Activated gamma-delta T cell treated with anti-CD3 and anti-CD28 coated beads, Interleukin-2, amount 50 U/mL, for 16 hours (primary cell): ENCODE results near the gene CSMD2.

ENCODE experiments used
- DNase-seq: peaks from one replicate; pipeline ENCODE4 v3.0.0-alpha.2; 2020; ENCODE audit warnings: low read depth

The CSMD2 gene

DNA sequence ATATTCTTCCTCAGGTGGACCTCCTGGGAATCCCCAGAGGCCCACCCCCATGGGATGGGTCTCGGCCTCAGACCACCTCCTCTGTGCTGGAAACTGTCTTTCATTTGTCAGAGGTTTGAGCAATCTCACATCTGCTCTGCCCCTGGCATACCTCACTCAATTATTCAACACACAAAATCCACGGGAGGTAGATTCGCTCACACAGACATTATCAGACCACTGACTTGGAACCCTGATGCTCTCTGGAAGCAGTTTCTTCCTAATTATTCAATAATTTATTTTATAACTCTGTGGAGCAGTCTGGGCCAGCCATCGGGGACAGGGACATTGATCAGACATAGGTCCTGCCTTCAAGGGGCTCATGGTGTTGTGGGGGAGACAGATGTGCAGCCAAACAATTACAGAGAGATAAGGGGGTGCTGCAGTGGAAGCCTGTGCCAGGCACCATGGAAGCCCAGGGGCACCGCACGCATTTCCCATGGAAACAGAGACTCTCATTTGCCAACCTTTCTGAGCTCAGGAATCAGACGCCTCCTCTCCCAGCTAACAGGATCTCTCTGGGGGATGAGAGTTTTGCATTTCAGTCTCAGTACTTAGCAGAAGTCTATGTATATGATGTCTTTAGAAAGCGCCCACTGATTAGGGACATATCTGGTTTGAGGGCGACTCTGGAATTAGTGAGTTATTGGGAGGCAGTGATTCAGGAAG is 204.7 kb downstream of the CSMD2 start:
- DNase-seq: no peak

DNA sequence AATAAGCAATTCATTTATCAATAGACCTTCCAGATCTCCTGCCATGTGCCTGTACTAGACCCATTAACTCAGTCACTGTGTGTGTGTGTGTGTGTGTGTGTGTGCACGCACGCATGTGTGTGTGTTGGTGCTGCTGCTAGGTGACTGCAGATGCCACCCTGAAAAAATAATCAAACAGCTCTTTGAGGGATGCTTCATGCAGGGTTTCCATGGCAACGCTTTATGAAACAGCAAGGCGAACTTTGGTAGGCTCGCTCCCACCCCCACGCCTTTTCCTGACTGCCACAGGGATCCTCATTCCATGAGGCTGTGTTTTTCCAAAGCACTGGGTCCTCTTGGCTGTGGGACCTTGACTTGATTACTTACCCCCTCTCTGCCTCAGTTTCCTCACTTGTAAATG is 207.2 kb downstream of the CSMD2 start:
- DNase-seq: no peak

DNA sequence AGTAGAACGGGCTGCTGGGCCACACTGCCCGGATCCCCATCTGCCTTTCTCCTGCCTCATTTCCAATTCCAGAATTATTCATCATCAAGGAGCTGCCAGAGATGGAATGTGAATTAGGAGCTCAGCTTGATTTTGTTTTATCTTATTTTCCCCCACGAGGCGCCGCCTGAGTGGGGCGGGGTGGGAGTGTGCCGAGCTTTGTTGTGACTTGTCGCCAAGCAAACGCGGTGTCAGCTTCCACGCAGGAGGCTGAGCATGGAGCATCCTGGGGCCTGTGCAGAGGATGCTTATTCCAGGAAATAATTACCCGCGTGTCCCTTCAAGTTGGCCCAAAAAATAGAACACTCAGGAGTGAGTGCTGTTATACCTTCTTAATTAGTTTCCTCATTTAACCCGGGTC is 209.9 kb downstream of the CSMD2 start:
- no peak for DNase-seq

DNA sequence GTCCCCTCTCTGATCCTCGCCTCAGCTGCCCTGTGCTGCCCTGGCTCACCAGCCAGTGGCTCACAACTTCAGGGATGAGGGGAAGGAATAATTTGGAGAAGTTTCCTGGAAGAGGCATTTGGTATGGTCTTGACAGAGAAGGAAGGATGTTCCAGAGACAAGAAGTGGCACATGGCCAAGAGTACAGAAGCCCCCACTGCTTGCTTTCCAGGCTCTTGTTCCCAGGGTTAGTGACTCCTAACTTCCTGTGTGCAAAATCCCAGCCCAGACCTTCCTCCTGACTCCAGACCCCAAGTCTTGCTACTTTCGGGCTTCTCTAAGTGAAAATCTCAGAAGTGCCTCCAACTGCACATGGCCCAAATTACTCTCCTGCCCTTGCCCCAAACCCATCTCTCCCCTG is 215.5 kb downstream of the CSMD2 start:
- no peak for DNase-seq

DNA sequence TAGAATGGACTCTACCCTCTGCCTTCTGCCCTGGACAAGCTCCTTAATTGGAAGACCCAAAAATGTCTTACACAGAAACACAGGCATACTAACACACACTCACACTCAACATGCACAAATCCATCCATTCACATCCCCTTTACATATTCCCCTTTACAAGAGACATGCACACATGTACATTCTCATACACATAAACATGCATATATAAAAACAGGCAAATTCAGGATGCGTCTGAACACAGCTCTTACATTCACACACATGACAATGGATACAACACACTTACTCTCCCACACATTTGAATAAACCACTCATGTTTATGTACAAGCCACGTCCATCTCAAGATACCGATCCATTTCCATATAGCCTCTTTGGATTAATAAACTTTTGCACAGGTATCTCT is 216.7 kb downstream of the CSMD2 start:
- no peak for DNase-seq

DNA sequence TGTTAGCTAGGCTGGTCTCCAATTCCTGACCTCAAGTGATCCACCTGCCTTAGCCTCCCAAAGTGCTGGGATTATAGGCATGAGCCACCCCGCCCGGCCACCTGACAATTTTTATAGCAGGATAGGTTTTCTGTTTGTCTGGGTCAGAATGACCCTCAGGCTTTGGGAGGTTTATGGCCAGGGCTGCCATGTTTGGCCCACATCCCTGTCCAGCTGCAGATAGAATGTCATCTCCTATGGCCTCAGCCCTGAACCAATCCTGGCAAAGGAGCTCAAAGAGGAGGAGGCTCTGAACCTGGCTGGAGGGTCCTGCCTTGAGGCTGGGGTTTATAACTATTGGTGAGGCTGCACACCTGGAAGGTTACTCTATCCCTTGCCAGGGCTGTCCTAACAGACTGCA is 218.2 kb downstream of the CSMD2 start:
- no peak for DNase-seq

DNA sequence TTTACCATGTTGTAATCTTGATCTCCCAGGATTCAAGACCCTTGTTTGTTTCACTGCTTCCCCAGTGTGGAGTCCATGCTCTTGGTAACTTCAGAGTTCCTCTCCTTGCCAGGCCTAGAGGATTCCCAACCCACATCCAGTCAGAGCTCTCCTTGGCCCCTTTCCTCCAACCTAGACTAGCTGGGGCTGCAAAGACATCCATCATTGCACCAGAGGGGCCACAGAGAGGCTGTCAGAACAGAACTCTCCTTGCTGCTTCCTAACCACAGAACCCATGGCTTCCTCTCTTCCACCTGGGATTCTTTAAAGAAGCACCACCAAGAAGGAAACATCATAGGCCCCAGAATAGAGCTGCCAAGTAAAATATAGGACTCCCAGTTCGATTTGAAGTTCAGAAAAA is 220.2 kb downstream of the CSMD2 start:
- DNase-seq: no peak

DNA sequence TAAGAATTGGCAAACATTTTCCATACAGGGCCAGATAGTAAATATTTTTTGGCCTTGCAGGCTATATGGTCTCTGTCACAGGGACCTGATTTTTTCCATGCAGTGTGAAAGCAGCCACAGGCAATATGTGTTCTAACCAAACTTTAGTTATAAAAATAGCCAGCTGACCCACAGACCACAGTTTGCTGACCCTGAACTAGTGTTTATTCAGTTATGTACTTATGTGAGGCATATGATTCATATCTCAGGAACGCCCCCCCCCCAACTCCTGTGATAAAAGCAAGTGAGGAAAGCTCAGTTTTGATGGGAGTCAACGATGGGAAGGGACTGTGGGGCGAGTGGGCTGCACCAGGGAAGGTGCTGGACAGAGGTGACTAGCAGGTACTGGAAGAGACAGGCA is 221.1 kb downstream of the CSMD2 start:
- DNase-seq: no peak

DNA sequence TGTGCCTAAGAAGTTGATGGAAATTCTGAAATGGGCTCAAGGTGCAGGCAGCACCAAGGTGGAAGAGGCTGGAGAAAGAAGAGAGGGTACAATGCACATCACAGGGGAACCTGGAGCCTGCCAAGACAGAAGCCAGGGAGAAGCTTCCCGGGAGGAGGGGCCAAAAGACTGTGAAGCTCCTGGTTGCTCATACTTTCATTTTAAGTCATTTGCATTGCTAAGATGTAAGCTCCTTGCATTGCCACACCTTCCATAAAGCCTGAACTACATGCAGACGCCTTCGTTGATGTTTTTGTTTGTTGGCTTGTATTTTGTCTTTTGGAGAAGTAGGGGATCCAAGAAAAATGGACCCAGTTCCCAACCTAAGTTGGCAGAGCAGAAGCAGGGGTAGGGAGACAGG is 232.2 kb downstream of the CSMD2 start:
- no peak for DNase-seq

DNA sequence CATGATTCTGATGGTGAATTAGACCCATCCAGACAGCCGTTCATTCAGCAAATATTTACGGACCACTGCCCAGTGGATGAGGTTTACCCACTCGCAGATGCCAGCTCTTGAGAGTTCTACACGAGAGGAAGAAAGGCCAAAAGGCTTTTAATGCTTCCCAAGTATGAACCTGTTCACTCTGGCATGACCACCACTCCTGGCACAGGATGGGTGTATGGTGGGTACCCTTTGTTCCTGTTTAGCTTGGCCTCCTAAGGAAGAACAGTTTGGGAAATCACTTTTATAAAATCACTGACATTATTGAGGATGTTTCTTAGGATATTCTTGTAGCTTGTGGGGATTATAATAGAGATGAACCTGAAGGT is 233.9 kb downstream of the CSMD2 start:
- no peak for DNase-seq

DNA sequence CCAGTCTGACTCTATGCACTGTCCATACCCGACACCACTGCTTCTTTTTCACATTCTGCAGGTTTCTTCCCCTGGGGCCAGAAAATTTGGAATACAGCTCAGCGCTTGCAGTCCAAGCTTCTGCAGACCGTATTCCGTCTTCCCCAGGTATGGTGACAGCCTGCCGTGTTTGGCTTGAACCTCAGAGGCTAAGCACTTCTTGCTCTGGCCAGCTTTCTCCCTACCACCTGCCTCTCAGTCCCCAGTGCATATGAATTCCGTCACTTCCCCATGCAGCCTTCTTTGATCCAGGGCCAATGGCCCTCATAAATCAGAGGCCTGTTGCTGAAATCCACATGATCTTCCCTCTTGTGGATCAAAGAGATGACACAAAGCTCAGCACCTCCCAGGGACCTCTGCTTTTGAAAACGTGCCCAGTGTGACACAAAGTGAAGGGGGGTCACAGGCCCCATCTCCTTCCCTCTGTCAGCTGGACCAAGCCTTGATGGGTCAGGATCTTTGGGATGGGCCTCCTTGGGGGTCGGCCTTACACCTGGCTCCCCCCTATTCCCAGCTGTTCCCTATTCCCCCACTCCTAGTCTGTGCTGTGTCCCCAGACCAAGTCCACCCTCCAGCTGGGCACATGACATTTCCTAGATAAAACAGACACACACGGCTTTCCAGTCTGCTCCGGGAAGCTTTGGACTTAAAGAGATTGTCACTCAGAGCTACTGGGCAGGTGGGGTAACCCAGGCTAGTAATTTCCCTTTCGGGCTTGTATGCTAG is 234.5 kb downstream of the CSMD2 start:
- DNase-seq: no peak

DNA sequence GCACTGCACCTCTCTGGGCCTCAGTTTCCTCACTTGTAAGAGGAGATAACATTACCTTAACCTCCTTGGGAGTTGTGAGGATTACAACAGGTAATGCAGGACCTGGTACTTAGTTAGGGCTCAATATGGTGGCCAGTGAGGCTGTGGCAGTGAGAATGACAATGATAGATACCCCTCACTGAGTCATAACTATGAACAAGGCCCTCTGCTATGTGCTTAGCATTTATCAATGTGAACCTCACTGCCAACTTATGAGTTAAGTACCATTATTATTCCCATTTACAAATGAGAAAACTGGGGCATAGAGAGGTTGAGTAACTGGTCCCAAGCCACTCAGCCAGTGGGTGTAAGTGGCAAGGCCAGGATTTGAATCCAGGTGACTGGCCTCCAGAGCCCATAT is 236.8 kb downstream of the CSMD2 start:
- no peak for DNase-seq

DNA sequence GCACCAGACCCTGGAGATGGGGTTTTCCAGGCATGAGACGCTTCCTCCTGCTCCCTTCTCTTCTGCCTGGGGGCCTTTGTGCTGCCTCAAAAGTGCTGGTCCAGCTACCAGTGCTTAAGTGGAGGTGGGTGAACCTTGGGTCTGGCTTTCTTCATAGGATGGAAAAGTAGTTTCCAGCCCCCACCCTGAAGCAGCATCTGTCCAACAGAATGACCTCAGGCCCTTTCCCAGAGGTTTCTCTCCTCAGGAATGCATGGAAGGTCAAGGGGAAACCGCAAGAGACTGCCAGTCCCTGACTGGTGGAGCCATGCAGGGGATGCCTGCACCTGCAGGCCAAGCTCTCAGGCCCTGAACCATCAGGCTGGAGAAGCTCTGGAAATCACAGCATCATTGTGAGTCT is 237.3 kb downstream of the CSMD2 start:
- no peak for DNase-seq

DNA sequence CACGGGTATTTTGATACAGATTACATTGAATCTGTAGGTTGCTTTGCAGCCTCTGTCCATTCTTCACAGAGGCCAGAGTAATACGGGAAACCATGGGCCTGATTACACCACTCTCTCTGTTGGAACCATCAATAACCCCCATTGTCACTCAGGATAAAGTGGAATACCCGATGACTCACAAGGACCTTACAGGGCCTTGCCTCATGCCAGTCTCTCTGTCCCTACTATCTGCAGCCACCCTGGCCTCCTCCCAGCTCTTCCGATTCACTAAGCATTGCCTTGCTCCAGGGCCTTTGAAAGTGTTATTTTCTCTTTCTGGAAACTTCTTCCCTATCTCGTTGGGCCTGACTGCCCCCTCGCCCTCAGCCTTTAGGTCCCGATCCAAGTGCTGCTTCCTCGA is 239.4 kb downstream of the CSMD2 start:
- DNase-seq: no peak

DNA sequence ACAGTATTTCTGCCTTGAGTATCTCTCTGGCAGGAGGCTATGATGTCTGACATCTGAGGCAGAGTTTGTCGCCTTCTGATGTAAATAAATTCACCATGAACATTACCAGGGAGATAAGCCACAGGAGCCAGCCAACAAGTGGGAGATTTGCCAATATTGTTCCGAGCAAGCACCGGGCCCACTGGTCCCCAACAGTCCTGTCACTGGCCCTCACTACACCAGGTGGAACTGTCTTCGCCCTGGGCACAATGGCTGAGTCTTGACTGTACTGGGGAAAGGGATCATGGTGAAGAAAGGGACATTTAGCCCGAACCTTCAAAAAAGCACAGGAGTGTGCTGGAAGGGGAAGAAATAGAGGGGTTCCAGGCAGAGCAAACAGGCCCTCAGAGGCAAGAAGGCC is 243.7 kb downstream of the CSMD2 start:
- DNase-seq: no peak

DNA sequence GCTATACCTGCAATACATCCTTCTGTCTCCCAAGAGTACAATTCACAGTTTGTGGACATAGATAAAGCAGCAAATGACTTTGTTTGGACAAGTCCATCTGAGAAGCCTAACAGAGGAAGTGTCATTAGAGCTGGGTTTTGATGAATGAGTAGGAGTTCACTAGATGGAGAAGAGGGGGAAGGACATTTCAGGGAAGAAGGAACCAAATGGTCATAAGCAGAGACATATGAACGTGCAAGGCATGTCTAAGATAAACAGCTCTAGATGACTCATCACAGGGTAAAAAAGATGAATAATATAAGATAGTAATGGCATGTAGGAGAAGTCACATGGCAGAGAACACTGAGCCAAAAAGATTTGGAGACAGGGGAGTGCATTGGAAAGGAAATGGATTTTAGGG is 246.7 kb downstream of the CSMD2 start:
- no peak for DNase-seq

DNA sequence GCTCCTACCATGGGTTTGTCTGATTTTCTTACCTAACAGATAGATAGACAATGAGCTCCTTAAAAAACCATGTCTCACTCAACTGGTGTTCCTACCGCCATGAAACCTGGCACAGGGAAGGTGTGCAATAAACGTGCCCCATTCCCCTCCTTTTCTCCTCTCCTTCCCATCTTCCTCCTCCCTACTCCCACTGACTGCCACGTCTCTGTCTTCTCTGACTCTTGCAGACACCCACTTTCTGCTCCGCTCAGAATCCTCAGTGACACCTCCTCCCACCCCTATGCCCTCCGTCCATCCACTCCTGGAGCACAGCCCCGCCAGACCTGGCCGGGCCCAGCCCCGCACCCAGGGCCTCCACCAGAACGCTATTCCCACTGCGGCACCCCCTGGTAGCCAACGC is 248.2 kb downstream of the CSMD2 start:
- no peak for DNase-seq

DNA sequence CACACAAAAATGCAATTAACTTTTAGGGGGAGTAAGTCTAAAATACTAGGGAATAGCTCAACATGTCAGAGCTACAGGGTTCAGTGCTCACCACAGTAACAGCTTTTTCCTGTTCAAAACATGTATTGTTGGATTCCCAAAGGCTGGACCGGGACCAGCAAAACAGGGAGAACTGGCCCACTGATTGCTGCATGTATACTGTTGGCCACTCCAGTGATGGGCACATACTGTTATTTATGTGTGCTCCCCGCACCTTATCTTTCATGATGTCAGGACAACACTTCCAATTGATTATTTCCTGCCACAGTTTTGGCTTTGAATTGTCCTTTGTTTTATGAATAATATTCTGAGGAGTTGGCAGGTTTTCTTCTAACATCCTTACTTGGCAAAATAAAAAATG is 250.5 kb downstream of the CSMD2 start:
- no peak for DNase-seq

DNA sequence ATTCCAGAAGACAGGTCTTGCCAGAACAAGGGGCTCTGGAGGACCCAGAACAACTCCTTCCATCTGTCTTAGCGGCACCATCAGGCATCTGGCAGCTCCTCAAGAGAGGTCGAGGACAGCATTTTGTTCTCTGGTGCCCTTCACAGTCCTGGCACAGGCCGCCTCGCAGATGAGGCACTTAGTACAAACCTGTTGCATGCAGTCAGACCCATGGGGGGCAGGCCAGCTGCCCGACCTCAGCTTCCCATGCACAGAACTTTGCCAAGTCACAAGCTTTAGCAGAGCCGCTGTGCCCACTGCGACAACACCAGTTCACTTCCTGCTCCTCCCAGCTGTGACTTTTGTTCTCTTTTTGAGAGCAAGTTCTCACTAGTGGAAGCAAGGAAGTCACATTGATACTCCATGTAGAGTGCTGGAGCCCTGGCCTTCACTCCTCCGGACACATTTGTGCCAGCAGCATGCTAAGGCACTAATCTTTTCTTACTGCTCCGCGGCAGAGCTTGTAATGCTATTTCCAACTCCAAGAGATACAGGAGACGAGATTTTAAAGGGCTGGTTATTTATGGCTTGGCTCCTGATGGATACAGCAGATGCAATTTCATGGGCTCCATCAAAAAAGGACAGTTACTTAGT is 256.6 kb downstream of the CSMD2 start:
- no peak for DNase-seq

DNA sequence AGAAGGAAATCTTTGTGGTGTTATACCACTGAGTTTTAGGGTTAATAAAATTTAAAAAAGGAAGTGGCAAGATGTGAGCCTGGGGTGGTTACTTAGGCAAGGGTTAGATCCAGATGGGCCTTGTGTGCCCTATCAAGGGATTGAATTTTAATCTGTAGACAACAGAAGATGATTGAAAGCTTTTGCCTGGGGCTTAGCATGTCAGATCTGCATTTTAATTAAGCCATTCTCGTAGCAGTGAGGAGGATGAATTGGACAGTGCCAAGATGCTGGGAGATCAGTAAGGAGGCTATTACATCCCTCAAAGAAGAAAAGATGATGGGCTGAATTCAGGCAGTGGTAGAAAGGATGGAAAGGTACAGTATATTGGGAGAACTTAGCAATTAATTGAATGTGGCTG is 258.9 kb downstream of the CSMD2 start:
- no peak for DNase-seq

DNA sequence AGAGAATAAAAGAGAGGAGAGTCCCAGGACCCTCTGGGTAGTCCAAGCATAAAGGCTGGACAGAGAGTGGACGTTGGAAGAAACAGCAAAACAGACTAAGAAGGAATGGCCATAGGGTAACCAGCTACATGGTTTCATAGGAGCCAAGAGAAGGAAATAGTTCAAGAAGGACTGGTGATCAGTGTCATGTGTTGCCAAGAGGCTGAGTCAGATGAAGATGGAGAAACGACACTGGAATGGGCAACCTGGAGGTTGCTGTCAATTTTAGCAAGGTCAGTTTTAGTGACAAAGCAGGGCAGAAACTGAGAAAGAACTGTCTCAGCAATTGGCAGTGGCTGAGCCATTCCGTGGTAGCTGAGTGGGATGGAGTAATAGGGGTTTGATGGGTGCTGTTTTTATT is 259.8 kb downstream of the CSMD2 start:
- no peak for DNase-seq

DNA sequence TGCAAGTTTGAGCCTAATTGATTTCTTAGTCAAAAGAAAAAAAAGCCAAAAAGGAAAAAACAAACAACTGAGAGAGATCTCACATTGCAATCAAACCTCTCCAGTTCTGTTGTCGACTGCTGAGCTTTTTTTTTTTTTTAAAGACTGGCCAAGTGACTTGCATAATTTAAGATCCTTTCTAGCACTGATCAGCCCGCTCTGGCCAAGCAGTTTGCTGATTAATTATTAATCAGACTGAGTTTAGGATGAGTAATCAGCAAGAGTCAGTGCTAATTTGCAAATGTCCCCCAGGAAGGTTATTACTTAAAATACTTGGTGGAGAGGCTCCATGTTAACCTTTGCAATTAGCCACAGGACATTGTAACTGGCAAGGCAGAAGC is 261.8 kb downstream of the CSMD2 start:
- no peak for DNase-seq

DNA sequence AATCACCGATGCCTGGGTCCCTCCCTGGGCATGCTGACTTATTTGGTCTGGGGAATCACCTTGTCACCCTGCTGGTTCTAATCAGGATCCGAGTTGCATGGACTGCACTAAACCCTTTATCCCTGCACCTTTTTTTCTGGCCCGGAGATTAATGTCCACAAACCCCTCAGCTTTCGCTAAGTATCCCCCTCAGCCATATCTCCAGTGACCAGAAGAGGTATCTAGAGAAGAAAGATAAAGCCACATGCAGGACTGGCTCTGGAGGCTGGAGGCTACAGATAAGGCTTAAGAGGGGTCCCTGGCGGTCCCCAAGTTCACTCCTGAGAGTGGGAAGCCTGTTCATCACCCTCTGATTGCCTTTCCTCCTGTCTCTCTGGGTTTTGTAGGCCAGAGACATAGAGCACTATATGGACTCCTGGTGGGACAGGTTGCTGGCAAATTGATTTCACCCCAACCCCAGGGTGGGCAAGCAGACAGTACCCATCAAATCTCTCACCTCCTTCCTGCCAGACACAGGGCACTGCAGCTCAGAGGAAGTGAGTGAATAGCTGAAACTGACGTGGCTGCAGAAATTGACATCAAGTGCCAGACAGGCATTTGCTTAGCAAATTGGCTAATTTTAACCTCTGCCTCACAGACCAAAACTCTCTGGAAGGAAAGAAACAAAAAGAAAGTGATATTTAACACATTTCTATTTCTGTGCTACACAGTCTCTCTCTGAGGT is 262.4 kb downstream of the CSMD2 start:
- DNase-seq: no peak
